Measurements from ENCODE around the gene KXD1.
"Not testable (repeated sequence)": the region's sequence is repeated elsewhere in the genome, so short reads cannot be mapped to it uniquely, and the experiment has no call there.

KXD1 gene

GRCh38 chr19:18597809-18598660 is 40.4 kb downstream of the KXD1 start:
- no peak overlapping the region for H3K4me3 ChIP-seq (ENCODE audit: low read length)
- TF ChIP-seq CTCF (conservative IDR thresholded peaks at IDR 0.05; ENCODE audit: low read length), result no peak
- DNase-seq (ENCODE audit: low read depth), result no peak

- no peak for TF ChIP-seq CTCF (conservative IDR thresholded peaks at IDR 0.05; ENCODE audit: low read length)
- no peak for DNase-seq (ENCODE audit: low read depth)
- no peak overlapping the region for H3K4me3 ChIP-seq (ENCODE audit: low read length)
Observed at GRCh38 chr19:18599485-18599884, 41.8 kb downstream of the KXD1 start.

GRCh38 chr19:18600692-18601397 is 43.2 kb downstream of the KXD1 start:
- not testable (repeated sequence) for H3K4me3 ChIP-seq (ENCODE audit: low read length); DNase-seq (ENCODE audit: low read depth)

- TF ChIP-seq CTCF (conservative IDR thresholded peaks at IDR 0.05; ENCODE audit: low read length), result no peak
- DNase-seq (ENCODE audit: low read depth), result no peak
- H3K4me3 ChIP-seq (ENCODE audit: low read length), result no peak overlapping the region
Observed at GRCh38 chr19:18601875-18602274, 44.2 kb downstream of the KXD1 start.

- no peak overlapping the region for H3K4me3 ChIP-seq (ENCODE audit: low read length)
- DNase-seq (ENCODE audit: low read depth), result peak; percentile 21
Observed at GRCh38 chr19:18603255-18603957, 45.7 kb downstream of the KXD1 start.

GRCh38 chr19:18603958-18604819 is 46.5 kb downstream of the KXD1 start:
- TF ChIP-seq CTCF (conservative IDR thresholded peaks at IDR 0.05; ENCODE audit: low read length), result no peak

More at GRCh38 chr19:18603255-18603957, 45.7 kb downstream of the KXD1 start:
- peak; percentile 49 for TF ChIP-seq CTCF (conservative IDR thresholded peaks at IDR 0.05; ENCODE audit: low read length)

GRCh38 chr19:18604820-18605159 is 47.1 kb downstream of the KXD1 start:
- no peak for DNase-seq (ENCODE audit: low read depth)
- TF ChIP-seq CTCF (conservative IDR thresholded peaks at IDR 0.05; ENCODE audit: low read length), result no peak
- H3K4me3 ChIP-seq (ENCODE audit: low read length), result no peak overlapping the region

More at GRCh38 chr19:18603958-18604819, 46.5 kb downstream of the KXD1 start:
- no peak for DNase-seq (ENCODE audit: low read depth)
- no peak overlapping the region for H3K4me3 ChIP-seq (ENCODE audit: low read length)

Data from AG10803 (cell line).